ENCODE measurements around the gene FAAP100.

GRCh38 chr17:81529437-81529803 lies 22.7 kb downstream of the FAAP100 start:
- no peak for TF ChIP-seq CTCF (IDR thresholded peaks at IDR 0.05)
- TF ChIP-seq POLR2AphosphoS5 (IDR thresholded peaks at IDR 0.05) = no peak
- TF ChIP-seq POLR2A (IDR thresholded peaks at IDR 0.05) = no peak
- TF ChIP-seq EP300 (IDR thresholded peaks at IDR 0.05) = no peak

Measured in upper lobe of left lung (tissue), 4 donors.